ENCODE results near the gene ZNF554.
A peak's percentile ranks its signal among the peaks of the same experiment; 100 is the strongest.

ZNF554 gene

DNA sequence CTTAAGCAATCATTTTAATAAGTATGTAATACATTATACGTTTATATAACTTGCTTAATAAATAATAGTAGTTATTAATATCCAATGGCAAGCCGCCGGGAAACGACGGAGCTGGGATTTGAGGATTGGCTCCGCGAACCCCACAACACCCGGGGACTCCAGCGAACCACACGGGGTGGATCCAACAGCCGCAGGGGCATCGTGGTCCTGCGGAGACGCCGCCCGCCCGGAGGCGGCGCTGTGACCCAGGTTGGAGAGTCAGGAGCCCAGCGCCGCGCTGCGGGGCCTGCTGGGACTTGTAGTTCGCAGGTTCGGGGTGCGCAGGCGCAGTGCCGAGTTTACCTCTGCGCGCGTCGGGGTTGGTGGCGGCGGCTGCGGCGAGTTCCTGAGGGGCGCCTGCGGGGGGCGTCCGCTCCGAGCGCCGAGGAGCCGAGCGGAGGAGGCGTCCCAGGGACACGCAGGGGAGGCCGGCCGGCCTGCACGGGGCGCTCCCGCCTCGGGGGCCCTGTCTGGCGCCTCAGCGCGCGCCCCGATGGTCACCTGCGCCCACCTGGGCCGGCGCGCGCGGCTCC, at the start of gene ZNF554:
TSS of gene ZNF554 (plus strand) at position 329 of the 572 bp plus-strand sequence. CDS start at position 533, 204 bp downstream.
- DNase-seq (ENCODE audit: low spot score) = peak; percentile 97

DNA sequence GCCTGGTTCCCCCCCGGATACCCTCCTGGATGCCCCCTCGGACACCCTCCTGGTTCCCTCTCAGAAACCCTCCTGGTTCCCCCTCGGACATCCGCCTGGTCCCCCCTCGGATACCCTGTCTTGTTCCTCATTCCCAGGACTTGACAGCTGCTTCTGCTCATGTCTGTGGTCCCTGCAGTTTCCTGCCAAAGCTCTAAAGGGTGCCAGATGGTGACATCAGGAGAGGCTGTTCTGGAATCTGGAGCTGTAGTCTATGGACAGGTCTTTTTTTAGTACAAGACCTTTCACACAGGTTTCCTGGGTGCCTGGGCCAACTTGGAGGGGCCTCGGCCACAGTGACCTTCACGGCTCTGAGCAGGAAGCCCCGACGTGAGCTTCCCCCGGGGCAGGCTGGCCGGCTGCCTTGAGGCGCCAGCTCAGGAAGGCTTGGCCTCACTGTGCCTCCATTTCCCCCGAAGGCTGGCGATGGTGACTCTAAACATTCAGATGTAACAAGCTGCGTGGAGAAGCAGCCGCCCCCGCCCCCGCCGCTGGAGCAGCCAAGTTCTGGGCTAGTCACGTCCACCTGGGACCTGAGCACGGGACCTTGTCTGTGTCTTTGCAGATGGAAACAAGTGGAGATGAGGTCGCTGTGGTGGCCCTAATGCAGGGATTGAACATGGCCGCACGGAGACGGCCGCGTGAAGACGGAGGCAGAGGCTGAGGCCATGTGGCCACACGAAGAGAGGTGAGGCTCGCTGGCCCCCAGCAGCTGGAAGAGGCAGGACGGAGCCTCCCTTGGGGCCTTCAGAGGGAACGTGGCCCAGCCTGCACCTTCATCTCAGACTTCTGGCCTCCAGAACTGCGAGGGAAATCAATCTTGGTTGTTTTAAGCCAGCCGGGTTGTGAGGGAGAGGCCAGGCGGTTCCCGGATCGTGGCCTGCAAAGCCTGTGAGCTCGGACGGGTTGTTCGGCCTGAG, 49.3 kb upstream of the ZNF554 start:
- DNase-seq (ENCODE audit: low spot score) = peak; percentile 50

DNA sequence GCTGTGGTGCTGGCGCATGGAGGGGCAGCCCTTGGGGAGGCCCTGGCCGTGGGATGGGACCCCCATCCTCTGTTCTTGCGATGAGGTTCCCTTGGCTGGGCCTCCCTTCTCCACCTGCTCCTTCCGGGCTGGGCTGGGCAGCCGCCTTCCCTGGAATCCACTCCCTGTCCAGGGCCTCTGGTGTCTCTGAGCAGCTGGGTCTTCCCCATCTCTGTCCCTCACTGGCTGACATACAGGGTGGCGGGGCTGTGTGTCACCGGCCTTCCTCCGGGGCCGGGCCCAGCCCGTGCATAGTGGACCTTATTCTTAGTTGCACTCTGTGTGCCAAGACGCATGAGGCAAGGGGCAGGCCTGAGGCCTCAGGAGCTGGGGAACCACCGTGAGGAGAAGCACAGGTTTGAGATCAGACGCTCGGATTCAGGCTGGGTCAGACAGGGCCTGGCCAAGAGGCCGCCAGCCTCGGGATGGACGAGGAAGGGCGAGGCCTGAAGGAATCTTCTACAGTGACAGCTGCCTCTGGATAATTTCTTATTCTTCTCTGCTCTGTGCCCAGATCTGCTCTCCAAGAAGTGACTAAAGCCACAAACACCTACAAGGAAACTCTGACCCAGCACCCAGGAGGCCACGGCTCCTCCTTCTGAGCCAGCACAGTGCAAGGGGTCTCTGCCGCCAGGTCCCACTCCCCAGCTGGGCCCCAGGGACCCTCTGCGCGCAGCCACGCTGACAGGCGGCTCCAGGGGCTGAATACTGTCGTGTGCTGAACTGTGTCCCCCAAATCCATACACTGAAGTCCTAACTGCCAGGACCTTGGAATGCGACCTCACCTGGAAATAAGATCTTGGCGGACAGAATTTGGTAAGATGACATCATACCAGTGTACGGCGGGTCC, 47.6 kb upstream of the ZNF554 start:
- DNase-seq (ENCODE audit: low spot score) = no peak

DNA sequence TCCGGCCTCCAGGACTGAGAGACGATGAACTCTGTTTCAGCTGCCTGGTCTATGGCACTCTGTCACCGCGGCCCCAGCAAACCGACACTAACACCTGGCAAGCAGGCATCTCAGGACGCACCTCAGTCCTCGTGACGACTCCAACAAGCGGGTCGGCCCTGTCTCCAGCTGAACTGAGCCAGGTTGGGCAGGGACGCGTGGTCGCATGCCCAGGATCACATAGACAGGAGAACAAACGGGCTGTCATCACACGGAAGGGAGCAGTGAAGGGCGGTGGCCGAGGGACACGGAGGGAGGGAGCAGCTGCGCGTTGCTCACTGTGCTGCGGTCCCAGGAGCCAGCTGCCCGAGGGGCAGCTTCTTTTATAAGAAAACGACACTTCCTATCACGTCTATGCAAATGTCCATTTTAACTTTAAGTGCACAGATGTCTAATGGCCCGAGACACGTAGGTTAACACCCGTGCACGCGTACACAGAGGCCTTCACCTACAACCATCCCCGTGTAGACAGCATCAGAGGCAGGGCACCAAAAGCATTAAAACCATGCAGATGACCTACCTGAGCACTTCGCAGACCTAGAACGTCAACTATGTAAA, 45.5 kb upstream of the ZNF554 start:
- DNase-seq (ENCODE audit: low spot score) = no peak

DNA sequence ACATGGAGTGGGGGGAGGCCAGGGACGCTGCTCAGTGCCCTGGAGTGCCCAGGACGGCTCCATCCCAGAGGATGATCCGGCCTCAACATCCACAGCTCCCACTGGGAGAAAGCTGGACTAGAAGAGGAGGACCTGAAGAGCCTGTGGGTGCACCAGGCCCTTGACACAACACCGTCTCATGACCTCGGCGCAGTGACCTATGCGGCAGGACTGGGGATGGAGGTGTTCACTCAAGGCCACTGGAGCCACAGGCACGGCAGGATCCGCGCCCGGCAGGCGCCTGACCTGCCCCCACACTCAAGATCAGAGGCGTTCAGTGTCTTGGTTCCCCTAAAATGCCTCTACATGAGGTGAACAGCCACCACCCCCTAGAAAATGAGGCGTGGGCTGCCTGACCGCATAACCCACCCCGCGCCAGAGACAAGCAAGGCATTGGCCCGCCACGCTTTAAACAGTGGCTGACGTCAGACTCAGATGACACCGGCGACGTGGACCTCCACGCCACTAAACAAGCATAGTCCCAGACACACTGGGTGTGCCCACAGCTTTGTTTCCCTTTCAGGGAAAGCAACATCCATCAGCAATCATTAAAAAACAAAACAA, 44.6 kb upstream of the ZNF554 start:
- DNase-seq (ENCODE audit: low spot score) = no peak

DNA sequence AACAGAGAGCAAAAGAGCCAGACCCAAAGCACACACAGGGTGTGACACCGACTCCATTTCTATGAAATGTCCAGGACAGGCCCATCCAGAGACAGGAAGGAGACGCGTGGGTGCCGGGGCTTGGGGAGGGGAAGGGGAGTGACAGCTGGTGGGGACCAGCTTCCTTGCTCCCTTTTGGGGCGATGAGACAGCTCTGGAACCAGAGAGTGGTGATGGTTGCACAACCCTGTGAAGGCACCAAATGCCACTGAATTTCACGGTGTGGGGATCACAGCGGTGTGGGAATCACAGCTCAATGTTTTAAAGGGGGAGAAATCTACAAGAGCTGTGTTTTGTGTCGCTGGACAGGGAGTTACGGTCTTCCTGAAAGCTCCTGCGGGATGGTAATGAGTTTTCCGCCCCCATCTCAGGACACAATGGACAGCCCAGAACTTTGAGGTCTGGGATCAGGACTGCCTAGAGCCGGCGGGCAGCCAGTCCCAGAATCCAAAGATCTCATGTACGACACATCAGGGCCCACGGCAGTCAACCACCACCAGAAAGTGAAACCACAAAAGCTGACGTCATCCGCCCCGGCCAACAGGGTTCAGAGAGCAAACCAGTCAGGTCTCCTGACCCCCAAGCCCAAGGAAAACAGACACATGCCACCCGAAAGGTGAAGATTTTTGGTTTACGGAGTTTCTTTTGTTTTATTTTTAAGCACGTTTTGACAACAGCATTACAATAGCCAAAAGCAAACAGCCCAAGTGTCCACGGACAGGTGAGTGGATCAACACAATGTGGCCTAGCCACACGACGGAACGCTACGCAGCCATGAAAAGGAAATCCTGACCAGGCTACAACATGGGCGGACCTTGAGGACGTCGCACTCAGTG, 43.9 kb upstream of the ZNF554 start:
- DNase-seq (ENCODE audit: low spot score) = no peak

DNA sequence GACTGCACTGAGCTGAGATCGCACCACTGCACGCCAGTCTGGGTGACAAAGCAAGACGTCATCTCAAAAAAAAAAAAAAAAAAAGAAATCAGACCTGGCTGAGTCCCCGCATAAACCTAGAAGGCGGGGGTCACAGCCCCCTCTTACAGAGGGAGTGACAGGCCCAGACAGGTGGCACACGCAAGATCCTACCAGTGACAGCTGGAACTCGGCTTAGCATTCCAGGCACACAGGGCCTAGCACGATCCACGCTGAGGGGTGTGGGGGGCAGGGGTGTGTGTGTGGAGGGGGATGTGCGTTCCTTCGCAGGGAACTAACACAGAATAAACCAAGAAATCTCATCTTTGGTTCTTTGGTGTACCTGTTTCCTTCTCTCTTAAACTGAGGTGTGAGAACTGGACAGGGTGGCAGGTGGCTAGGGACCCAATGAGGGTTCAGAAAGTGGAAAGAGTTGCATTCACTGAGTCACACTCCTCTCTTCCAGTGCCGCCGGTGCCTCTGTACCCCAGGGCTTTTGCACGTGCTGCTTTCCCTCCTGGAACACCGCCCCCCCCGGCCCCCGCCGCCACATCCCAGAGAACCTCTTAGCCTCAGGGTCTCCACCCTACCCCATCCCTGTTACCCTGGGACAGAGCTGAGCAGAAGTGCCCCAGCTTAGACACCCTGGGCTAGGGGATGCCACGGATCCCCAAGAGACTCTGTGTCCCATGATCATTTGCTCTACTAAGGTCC, 41.5 kb upstream of the ZNF554 start:
- no peak for DNase-seq (ENCODE audit: low spot score)

DNA sequence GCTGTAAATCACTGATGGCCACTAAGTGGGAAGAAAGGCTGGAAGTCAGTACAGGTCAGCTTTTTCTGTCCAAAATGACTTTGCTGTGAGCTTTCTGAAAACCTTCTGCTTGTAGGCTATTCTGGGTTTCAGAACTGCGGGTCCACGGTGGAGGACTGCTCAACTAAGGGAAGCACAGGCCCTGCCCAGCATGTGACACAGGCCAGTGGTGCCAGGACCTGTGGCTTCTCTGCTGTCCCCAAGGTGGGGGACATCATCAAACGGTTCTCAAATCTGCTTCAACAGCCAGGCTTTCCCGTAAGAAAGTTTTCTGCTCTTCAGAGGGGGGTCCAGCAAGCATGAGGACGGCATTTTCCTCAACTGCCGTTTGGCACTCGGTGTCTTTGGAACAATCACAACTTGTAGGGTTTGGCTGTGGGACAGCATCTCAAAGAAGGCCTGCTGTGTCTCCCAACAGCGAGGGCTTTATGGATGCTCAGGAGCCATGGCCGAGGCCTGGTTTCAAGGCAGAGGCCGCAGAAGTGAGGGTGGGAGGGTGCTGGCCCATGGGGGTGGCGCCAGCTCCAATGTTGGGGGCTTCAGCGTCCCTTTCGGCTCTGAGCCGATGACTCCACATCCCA, 40.4 kb upstream of the ZNF554 start:
- DNase-seq (ENCODE audit: low spot score) = no peak

DNA sequence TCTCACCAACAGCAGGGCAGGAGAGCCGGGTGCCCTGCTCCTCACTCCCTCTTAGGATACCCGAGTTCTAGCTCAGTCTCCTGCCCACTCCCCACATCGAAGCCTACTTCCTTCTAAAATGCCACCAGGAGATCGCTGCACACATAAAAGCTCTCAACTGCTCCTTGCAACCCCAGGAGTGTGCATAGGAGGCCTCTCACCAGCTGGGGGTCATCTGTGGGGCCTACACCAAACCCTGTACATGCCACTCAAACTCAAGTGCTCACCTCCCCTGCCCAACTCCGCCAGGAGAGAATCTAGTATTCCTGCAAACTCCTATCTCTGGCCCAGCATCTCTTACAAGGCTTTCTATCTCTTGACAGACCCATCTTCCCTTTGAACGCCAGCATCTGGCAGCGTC, 39.4 kb upstream of the ZNF554 start:
- DNase-seq (ENCODE audit: low spot score) = no peak

DNA sequence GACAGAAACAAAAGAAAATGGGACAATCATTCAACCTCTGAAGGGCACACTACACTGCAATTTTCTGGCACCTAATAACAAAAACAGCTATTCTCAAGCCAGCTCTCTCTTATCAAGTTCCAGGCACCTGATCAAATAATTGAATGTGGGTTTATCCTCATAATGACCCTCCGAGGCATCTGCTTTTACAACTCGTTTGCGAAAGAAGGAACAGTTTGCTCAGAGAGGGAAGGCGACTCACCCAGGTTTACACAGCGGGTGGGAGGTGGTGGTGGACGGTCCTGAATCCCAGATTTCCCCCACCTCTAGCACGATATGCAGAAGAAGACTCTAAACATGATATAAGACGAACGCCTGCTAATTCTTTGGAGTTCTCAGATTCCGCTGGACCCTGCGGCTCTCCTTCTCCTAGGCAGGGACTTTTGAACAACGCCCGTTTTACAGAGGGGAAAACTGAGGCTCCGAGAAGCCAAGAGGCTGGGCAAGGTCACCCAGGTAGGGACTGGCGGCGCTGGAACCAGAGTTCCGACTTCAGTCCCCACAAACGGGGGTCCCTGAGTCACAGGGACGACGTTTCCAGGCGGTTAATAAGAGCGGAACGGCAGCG, 37.2 kb upstream of the ZNF554 start:
- DNase-seq (ENCODE audit: low spot score) = no peak

DNA sequence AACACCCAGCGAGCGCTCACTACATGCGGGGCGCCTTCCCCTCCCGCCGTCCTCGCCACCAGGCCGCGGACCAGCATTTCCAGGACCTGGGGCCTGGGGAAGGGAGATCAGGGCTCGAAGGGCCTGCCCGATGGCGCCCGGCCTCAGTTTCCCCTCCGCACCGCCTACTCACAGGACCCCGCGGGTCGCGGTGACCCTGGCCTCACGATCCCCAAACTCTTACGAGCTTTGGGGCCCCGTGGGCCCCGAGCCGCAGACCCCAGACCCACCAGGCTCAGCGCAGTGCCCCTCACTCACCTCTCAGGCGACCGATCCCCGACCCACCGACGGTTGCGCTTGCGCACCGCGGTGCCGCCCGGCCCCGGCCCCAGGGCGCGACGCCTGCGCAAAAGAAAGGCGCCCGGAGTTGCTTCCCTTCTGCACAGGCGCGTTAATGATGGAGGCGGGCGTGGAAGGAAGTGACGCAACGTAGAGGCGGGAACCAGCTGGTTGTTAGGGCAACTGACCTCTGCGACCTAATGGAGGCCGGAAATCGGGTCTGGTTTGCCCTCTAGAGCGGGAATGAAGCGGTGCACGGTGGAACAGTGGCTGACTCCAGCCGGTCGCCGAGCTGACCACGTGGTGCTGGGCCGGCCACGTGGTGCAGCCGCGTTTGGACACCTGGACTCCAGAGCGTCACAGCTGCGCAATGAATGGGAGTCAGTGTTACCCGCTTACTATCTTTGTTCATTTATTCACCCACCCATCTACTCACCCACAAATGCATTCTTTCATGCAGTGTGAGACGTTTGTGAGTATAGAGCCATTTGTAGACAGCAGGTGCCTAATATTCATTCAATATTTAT, 36.5 kb upstream of the ZNF554 start, which contains the start of gene SGTA:
TSS of gene SGTA (minus strand) at position 338 of the 845 bp plus-strand sequence. CDS start 14,205 bp downstream, outside the sequence.
- peak; percentile 100 for DNase-seq (ENCODE audit: low spot score)

DNA sequence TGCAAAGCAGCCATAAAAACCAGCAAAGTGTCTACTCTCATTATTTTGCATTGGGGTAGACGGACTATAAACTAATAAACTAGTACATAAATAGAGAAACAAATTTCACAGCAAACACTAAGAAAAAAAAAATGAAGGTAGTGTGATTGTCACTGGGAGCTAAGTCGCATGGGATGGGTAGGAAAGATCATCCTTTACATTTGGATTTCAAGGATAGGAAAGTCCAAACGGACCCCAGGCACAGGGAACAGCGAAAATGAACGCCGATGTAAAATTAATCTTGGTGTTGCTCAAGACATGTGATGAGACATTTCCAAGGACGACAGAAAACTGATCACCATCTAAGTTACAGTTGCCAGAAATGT, 35.9 kb upstream of the ZNF554 start:
- no peak for DNase-seq (ENCODE audit: low spot score)

DNA sequence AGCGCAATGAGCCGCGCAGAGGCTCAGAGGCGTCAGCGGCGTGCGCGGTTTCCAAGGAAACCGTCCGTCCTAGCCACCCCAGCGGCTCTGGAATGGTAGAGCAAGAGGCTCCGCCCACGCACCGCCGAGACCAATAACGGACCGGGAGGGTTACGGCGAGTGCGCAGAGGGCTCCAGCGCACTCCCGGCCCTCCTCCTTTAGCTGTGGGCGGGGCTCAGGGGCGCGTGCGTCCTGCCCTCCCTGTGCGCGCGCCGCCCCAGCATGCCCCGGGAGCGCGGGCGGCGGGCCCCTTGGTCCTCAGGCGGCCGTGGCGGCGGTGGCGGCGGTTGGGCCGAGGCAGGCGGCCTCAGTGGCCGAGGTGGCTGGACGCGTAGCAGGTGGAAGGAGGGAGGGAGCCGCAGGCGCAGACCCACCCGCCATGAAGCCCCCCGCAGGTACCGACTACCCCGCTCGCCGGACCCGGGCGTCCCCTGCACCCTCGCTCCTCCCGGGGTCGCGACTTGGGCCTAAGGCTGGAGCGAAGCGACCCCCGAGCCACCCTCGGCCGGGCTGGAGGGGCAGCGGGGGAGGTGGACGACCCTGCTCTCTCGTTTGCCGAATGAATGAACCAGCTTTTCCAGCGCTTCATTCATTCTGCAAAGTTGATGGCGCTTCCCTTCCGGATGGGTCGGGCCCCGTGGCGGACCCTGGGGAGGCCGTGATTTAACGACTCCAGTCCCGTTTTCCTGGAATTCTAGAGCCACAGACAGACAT, 34.2 kb upstream of the ZNF554 start, which contains the start of gene THOP1:
TSS of gene THOP1 (plus strand) at position 260 of the 754 bp plus-strand sequence. CDS start at position 420, 160 bp downstream.
- DNase-seq (ENCODE audit: low spot score) = peak; percentile 100

DNA sequence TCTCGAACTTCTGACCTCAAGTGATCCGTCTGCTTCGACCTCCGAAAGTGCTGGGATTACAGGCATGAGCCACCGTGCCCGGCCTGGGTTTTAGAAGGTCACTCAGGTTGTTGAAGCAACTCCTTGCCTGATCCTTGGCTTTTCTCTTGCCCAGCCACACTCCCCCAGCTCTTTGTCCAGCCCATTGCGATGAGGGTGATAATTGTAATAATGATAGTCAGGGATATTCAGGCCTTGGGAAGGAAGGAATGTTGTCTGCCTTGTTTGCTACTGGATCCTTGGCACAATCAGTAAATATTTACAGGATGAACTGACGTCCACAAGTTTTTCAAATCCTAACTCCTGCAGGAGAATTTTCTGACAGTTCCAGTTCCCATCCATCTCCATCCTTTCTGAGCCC, 32.6 kb upstream of the ZNF554 start:
- no peak for DNase-seq (ENCODE audit: low spot score)

DNA sequence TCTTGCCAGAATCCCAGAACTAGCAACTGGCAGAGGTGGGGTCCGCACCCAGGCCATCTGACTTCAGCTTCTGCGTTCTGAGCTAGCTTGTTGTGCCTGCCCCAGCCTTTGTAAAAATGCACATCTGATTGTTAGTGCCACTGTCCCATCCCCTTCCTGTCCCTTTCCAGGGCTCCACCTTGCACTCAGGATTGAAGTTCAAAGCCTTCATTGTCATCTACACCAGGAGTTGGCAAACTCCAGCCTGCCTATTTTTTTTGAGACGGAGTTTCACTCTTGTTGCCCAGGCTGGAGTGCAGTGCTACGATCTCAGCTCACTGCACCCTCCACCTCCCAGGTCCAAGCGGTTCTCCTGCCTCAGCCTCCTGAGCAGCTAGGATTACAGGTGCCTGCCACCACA, 31.4 kb upstream of the ZNF554 start:
- DNase-seq (ENCODE audit: low spot score) = no peak

DNA sequence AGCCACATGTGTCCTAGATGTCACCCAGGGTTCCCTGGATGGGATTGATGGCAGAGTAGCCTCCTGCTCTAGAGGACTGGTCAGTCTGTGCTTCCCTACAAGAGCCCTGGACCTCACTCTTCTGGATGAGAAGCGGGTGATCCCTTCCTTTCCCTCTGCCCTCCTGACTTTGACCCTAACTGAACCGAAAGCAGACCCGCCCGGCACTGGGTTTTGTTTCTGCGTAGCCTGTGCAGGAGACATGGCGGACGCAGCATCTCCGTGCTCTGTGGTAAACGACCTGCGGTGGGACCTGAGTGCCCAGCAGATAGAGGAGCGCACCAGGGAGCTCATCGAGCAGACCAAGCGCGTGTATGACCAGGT, 29.5 kb upstream of the ZNF554 start:
- no peak for DNase-seq (ENCODE audit: low spot score)
